ENCODE results near the gene OR56A3. TPM values are rescaled to one million over a fixed set of nuclear protein-coding genes. Genes with fewer than 3 reads are reported as not detected.

Gene OR56A3
- total RNA-seq, 1 donor from 2014 or later: not detected

DNA sequence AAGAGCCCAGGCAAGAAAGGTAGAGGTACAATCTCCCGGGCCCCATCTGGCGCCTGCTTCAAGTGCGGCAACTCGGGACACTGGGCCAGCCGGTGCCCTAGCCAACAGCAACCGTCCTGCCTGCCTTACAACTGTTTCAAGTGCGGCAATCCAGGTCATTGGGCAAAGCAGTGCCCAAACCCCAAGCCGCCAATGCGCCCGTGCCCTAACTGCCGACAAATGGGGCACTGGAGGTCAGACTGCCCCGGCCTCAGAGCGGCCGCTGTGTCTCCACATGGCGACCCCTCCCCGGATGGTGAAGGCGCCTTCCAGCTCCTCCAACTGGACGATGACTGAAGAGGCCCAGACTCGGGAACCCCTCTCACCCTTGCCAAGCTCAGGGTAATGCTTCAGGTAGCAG, 11.4 kb upstream of the OR56A3 start:
- POLR2A ChIA-PET: no interaction called here

DNA sequence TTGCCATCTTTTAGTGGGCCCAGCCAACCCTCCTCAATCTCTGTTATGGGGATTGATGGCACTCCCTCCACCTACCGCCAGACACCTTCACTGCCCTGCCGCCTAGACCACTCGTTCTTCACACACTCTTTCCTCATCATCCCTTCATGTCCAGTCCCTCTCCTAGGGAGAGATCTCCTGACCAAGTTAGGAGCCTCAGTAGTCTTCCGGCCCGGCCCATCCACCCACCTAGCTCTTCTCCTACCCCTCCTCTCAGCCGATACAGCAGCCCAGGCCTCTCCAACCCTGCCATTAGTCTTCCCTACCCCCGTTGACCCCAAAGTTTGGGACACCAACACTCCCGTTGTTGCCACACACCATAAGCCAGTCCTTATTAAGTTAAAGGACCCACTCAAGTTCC, 11.0 kb upstream of the OR56A3 start:
- H3K4me3 Mint-ChIP-seq: no peak overlapping the region
- H3K36me3 Mint-ChIP-seq (ENCODE audit: low read depth): no peaks in the 10 kb centered on the region
- POLR2A ChIA-PET: no interaction called here
- TF ChIP-seq, protein P1, sequence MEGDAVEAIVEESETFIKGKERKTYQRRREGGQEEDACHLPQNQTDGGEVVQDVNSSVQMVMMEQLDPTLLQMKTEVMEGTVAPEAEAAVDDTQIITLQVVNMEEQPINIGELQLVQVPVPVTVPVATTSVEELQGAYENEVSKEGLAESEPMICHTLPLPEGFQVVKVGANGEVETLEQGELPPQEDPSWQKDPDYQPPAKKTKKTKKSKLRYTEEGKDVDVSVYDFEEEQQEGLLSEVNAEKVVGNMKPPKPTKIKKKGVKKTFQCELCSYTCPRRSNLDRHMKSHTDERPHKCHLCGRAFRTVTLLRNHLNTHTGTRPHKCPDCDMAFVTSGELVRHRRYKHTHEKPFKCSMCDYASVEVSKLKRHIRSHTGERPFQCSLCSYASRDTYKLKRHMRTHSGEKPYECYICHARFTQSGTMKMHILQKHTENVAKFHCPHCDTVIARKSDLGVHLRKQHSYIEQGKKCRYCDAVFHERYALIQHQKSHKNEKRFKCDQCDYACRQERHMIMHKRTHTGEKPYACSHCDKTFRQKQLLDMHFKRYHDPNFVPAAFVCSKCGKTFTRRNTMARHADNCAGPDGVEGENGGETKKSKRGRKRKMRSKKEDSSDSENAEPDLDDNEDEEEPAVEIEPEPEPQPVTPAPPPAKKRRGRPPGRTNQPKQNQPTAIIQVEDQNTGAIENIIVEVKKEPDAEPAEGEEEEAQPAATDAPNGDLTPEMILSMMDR (IDR thresholded peaks at IDR 0.05): no peak
- no peaks in the 10 kb centered on the region for H3K27me3 Mint-ChIP-seq
- no peak for ATAC-seq (ENCODE audit: low read depth)
- CTCF ChIA-PET: no interaction called here
- H3K27ac Mint-ChIP-seq: no peak overlapping the region
- H3K9me3 Mint-ChIP-seq: peaks cover 9% of the 10 kb centered on the region
- DNase-seq: no peak
- intact Hi-C loops (cut with micrococcal nuclease): no loop called here
- no peaks in the 10 kb centered on the region for H3K4me1 Mint-ChIP-seq

More for the DNA sequence above, 11.4 kb upstream of the OR56A3 start:
- Mint-ChIP-seq H3K27ac (no peak overlapping the region), H3K36me3 (ENCODE audit: low read depth) (no peaks in the 10 kb centered on the region), H3K4me1 (no peaks in the 10 kb centered on the region), H3K9me3 (peaks cover 13% of the 10 kb centered on the region), H3K27me3 (no peaks in the 10 kb centered on the region), H3K4me3 (no peak overlapping the region)
- CTCF ChIA-PET: no interaction called here
- TF ChIP-seq, protein P1 (IDR thresholded peaks at IDR 0.05): no peak
- ATAC-seq (ENCODE audit: low read depth) (no peak), DNase-seq (no peak)
- intact Hi-C loops (cut with micrococcal nuclease): no loop called here

DNA sequence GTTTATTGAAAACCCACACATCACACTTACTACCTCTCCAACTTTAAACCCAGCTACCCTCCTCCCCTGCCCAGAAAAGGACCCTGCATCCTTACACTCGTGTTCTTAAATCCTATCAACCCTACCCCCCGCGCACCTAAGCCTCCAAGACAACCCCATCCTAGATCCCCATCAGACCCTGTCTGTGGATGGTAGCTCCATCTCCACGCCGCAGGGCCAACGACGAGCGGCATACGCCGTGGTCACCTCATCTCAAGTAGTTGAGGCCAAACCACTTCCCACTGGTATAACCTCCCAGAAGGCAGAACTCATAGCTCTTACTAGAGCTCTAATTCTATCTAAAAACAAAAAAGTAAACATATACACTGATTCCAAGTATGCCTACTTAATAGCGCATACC, 9.4 kb upstream of the OR56A3 start:
- intact Hi-C loops (cut with micrococcal nuclease): no loop called here
- peaks cover 9% of the 10 kb centered on the region for H3K9me3 Mint-ChIP-seq
- TF ChIP-seq, protein P1 (IDR thresholded peaks at IDR 0.05): no peak
- POLR2A ChIA-PET: no interaction called here
- DNase-seq (no peak), ATAC-seq (ENCODE audit: low read depth) (no peak)
- no peak overlapping the region for H3K4me3 Mint-ChIP-seq
- H3K4me1 Mint-ChIP-seq: no peaks in the 10 kb centered on the region
- CTCF ChIA-PET: no interaction called here
- H3K27ac Mint-ChIP-seq: no peak overlapping the region
- no peaks in the 10 kb centered on the region for H3K36me3 Mint-ChIP-seq (ENCODE audit: low read depth)
- no peaks in the 10 kb centered on the region for H3K27me3 Mint-ChIP-seq

DNA sequence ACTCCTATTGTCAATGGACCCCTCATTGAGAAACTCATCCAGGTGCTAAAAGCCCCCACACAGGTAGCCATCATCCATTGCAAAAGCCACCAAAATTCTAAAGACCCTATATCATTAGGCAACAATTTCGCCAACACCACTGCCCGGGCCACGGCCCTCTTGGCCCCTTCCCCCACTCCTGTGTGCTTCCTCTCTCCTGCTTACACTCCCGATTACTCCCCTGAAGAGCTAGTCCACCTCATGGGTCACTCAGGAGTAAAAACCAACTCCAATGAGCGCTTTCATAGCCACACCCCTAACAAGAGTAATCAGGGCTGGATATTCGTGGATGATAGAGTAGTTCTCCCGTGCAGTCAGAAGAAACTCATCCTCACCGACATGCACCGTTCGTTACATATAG, 8.9 kb upstream of the OR56A3 start:
- CTCF ChIA-PET: no interaction called here
- Mint-ChIP-seq H3K4me3 (no peak overlapping the region), H3K36me3 (ENCODE audit: low read depth) (no peaks in the 10 kb centered on the region), H3K27me3 (no peaks in the 10 kb centered on the region), H3K27ac (no peak overlapping the region), H3K9me3 (peaks cover 9% of the 10 kb centered on the region), H3K4me1 (no peaks in the 10 kb centered on the region)
- no peak for ATAC-seq (ENCODE audit: low read depth)
- POLR2A ChIA-PET: no interaction called here
- intact Hi-C loops (cut with micrococcal nuclease): no loop called here
- no peak for DNase-seq
- TF ChIP-seq, protein P1 (IDR thresholded peaks at IDR 0.05): no peak

DNA sequence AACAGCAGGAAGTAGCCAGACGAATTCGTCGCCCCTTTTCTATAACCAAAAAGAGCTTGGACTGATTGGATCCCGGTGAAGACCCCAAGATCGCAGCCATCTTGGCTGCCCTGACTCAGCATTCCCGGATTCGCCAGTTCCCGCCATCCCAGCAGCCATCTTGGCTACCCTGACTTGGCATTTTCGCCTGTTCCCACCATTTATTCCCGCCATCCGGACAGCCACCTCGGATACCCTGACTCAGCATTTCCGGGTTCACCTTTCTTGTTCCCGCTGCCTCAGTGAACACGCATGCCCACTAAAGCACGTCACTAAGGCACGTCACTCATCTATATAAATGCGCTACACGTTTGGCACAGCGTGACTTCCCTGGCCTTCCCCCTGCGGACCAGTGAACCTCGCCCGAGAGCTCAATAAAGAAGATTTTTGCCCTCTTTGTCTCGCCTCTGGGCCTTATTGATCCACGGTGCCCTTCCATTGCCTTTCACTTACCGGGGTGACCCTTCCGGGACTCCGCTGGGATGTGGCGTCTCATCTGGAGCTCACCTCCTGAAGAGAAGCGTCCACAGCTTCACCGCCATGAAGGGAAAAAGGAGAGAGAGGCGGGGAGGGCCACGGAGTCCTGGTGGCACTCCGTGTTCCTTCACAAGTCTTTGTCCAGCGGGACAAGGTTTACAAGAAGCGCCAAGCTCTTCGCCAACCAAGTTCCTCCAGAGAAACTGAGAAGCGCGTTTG, 4.0 kb upstream of the OR56A3 start:
- intact Hi-C loops (cut with micrococcal nuclease): no loop called here
- CTCF ChIA-PET: no interaction called here
- H3K9me3 Mint-ChIP-seq: no peaks in the 10 kb centered on the region
- no peak overlapping the region for H3K4me3 Mint-ChIP-seq
- no peak for DNase-seq
- H3K4me1 Mint-ChIP-seq: no peaks in the 10 kb centered on the region
- POLR2A ChIA-PET: no interaction called here
- no peak for ATAC-seq (ENCODE audit: low read depth)
- TF ChIP-seq, protein P1 (IDR thresholded peaks at IDR 0.05): no peak
- no peaks in the 10 kb centered on the region for H3K36me3 Mint-ChIP-seq (ENCODE audit: low read depth)
- no peak overlapping the region for H3K27ac Mint-ChIP-seq
- peaks cover 3% of the 10 kb centered on the region for H3K27me3 Mint-ChIP-seq

Measured in activated B cell treated with CpG ODN at 0.5 μM for 24 hours (primary cell).